ENCODE results near the gene FBXL22.

FBXL22 gene

DNA sequence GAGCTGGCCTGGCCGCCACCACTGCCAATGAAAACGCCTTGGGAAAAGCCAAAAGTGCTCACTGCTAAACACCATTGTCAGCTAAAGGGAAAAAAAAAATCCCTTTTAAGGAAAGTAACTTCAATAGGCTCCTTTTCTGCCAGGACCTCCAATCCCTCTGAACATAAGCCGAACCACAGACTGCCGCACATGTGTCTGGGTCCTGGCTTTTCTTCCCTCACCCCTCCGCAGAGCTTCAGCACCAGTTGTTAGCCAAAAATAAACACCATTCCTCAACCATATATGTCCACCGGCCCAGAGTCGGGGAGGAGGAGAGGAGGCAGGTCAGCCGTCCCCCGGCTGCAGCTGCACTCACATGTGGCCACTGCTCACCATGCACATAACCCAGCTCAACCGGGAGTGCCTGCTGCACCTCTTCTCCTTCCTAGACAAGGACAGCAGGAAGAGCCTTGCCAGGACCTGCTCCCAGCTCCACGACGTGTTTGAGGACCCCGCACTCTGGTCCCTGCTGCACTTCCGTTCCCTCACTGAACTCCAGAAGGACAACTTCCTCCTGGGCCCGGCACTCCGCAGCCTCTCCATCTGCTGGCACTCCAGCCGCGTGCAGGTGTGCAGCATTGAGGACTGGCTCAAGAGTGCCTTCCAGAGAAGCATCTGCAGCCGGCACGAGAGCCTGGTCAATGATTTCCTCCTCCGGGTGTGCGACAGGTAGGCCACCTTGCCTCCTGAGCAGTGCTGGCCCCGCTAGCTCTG, at the start of gene FBXL22:
TSS of gene FBXL22 (plus strand) at position 350 of the 753 bp plus-strand sequence. CDS start at position 356, 6 bp downstream.
- Histone ChIP-seq H3K36me3 (ENCODE audit: control insufficient read depth, insufficient read depth, low read length) (no peaks in the 10 kb centered on the region), H3K4me3 (ENCODE audit: low read length) (no peak within 1 kb of the TSS), H3K4me1 (ENCODE audit: control insufficient read depth, insufficient read depth, low read length) (peaks cover 32% of the 10 kb centered on the region), H3K9me3 (ENCODE audit: control insufficient read depth, low read length) (no peaks in the 10 kb centered on the region), H3K27me3 (ENCODE audit: control insufficient read depth, insufficient read depth, low read length) (no peaks in the 10 kb centered on the region), H3K9ac (ENCODE audit: low read length) (peak within 1 kb of the TSS; percentile 84)

DNA sequence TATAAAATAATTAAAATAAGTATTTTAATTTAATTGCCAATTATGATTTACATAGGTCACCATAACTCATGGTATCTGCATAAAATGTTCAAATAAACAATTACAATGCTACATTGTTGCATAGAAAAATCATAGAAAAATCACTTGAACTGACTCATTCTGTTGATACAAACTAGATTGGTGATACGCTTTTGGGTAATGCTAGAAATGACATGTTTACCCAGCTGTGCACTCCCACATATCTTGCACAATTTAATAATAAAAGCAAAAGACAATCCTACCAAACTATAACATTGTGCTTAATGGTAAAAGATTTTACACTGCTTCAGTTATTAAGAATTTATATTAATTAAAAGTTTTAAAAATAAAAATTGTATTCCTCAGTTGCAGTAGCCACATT, 45.8 kb upstream of the FBXL22 start:
- Histone ChIP-seq H3K4me3 (ENCODE audit: low read length) (no peak overlapping the region), H3K9me3 (ENCODE audit: control insufficient read depth, low read length) (no peaks in the 10 kb centered on the region), H3K36me3 (ENCODE audit: control insufficient read depth, insufficient read depth, low read length) (no peaks in the 10 kb centered on the region), H3K4me1 (ENCODE audit: control insufficient read depth, insufficient read depth, low read length) (peaks cover 11% of the 10 kb centered on the region), H3K9ac (ENCODE audit: low read length) (no peak overlapping the region), H3K27me3 (ENCODE audit: control insufficient read depth, insufficient read depth, low read length) (no peaks in the 10 kb centered on the region)

DNA sequence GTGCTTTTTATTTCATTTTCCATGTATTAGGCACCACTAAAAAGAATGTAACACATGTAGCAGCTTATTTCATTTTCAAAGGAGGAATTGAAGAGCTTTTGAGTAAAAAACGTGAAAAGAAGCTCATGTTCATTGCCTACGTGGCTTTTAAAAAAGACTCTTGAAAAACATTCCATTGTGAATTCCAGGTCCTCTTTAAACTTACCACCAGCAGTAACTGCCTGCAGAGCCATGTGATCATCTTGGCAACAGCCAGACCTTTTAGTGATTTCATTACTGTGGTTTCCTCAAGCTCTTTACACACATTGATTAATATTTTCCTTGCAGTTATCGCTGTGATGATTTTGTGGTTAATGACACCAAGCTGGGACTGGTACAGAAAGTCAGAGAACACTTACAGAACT, 43.8 kb upstream of the FBXL22 start:
- Histone ChIP-seq H3K9me3 (ENCODE audit: control insufficient read depth, low read length) (no peaks in the 10 kb centered on the region), H3K27me3 (ENCODE audit: control insufficient read depth, insufficient read depth, low read length) (no peaks in the 10 kb centered on the region), H3K36me3 (ENCODE audit: control insufficient read depth, insufficient read depth, low read length) (peaks cover 3% of the 10 kb centered on the region), H3K4me1 (ENCODE audit: control insufficient read depth, insufficient read depth, low read length) (peaks cover 11% of the 10 kb centered on the region), H3K9ac (ENCODE audit: low read length) (peak overlapping the region; percentile 11), H3K4me3 (ENCODE audit: low read length) (no peak overlapping the region)

GRCh38 chr15:63554337-63554927, 42.8 kb upstream of the FBXL22 start:
- peaks cover 3% of the 10 kb centered on the region for H3K36me3 ChIP-seq (ENCODE audit: control insufficient read depth, insufficient read depth, low read length)
- no peaks in the 10 kb centered on the region for H3K9me3 ChIP-seq (ENCODE audit: control insufficient read depth, low read length)
- H3K4me1 ChIP-seq (ENCODE audit: control insufficient read depth, insufficient read depth, low read length): peaks cover 11% of the 10 kb centered on the region
- no peak overlapping the region for H3K4me3 ChIP-seq (ENCODE audit: low read length)
- H3K27me3 ChIP-seq (ENCODE audit: control insufficient read depth, insufficient read depth, low read length): no peaks in the 10 kb centered on the region
- H3K9ac ChIP-seq (ENCODE audit: low read length): no peak overlapping the region

DNA sequence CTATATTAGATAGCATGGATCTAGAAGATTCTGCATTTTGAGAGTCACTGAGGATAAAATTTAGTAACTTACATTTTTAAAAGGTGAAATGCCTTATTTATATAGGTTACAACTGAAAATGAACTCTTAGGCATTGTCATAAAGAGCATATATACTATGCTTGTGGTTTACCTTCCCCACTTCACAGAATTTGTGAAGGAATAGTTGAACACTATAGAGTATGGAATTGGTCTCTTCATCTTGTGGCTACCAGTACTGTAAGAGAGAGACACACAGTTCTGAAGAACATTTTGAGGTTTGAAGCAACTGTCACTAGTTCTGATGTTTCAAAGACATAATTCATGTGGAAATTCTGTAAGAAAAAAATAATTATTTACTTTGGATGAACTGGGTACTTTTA, 41.7 kb upstream of the FBXL22 start:
- Histone ChIP-seq H3K4me3 (ENCODE audit: low read length) (no peak overlapping the region), H3K36me3 (ENCODE audit: control insufficient read depth, insufficient read depth, low read length) (peaks cover 3% of the 10 kb centered on the region), H3K4me1 (ENCODE audit: control insufficient read depth, insufficient read depth, low read length) (peaks cover 11% of the 10 kb centered on the region), H3K27me3 (ENCODE audit: control insufficient read depth, insufficient read depth, low read length) (no peaks in the 10 kb centered on the region), H3K9me3 (ENCODE audit: control insufficient read depth, low read length) (no peaks in the 10 kb centered on the region), H3K9ac (ENCODE audit: low read length) (no peak overlapping the region)

DNA sequence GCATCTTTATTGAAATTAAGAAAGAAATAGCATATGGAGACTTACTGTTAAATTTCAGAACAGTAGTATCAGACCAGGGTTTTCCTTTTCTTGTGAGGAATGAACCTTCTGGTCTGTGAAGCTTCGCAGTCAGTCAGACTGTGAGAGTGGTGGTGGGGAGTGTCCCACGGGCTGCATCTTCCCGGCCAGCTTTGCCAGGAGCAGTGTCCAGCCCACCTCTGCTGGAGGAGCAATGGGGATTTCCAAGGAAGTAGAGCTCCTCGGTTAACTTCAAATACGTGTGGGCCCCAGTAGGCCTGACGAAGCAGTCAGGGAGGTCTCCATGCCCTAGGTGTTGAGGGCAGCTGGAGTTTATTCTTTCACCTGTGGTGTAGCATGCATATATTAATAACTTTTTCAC, 40.9 kb upstream of the FBXL22 start:
- H3K4me3 ChIP-seq (ENCODE audit: low read length): no peak overlapping the region
- no peaks in the 10 kb centered on the region for H3K9me3 ChIP-seq (ENCODE audit: control insufficient read depth, low read length)
- H3K4me1 ChIP-seq (ENCODE audit: control insufficient read depth, insufficient read depth, low read length): peaks cover 11% of the 10 kb centered on the region
- no peak overlapping the region for H3K9ac ChIP-seq (ENCODE audit: low read length)
- H3K36me3 ChIP-seq (ENCODE audit: control insufficient read depth, insufficient read depth, low read length): peaks cover 3% of the 10 kb centered on the region
- no peaks in the 10 kb centered on the region for H3K27me3 ChIP-seq (ENCODE audit: control insufficient read depth, insufficient read depth, low read length)

DNA sequence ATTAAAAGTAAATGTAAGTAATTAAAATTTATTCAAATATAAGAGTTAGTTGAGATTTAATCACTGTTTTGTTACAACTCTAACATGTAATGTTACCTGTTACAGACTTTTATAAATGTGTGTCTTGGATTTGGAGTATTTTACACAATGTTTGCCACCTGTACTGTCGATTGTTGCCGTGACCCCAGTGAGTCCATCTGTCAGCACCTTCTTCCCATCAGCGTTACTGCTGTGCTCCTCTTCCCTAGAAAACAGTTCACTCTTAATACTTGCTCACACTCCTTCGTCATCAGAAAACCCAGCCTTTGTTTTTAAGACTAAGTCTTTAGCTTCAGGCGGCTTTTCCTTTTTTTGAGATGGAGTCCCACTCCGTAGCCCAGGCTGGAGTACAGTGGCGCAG, 40.5 kb upstream of the FBXL22 start:
- Histone ChIP-seq H3K4me3 (ENCODE audit: low read length) (no peak overlapping the region), H3K27me3 (ENCODE audit: control insufficient read depth, insufficient read depth, low read length) (no peaks in the 10 kb centered on the region), H3K4me1 (ENCODE audit: control insufficient read depth, insufficient read depth, low read length) (peaks cover 11% of the 10 kb centered on the region), H3K9me3 (ENCODE audit: control insufficient read depth, low read length) (no peaks in the 10 kb centered on the region), H3K36me3 (ENCODE audit: control insufficient read depth, insufficient read depth, low read length) (peaks cover 8% of the 10 kb centered on the region), H3K9ac (ENCODE audit: low read length) (no peak overlapping the region)

DNA sequence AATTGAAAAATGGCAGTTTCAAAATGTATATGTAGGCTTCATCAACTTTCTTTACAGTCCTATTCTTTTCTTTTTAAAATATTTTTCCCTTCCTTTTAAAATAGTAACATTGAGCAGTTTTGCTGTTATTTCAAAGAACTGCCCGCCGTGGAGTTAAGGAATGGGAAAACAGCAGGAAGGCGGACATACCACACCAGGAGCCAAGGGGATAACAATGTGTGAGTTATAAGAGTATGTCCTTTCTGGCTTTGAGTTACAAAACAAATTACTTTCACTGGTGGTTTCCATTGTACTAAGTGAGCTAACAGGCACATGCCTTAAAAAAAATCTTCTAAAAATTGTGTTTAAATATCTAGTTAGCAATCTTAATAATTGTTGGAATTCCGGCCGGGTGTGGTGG, 37.4 kb upstream of the FBXL22 start:
- Histone ChIP-seq H3K9ac (ENCODE audit: low read length) (no peak overlapping the region), H3K36me3 (ENCODE audit: control insufficient read depth, insufficient read depth, low read length) (peaks cover 10% of the 10 kb centered on the region), H3K27me3 (ENCODE audit: control insufficient read depth, insufficient read depth, low read length) (no peaks in the 10 kb centered on the region), H3K4me1 (ENCODE audit: control insufficient read depth, insufficient read depth, low read length) (peaks cover 5% of the 10 kb centered on the region), H3K9me3 (ENCODE audit: control insufficient read depth, low read length) (no peaks in the 10 kb centered on the region), H3K4me3 (ENCODE audit: low read length) (no peak overlapping the region)

DNA sequence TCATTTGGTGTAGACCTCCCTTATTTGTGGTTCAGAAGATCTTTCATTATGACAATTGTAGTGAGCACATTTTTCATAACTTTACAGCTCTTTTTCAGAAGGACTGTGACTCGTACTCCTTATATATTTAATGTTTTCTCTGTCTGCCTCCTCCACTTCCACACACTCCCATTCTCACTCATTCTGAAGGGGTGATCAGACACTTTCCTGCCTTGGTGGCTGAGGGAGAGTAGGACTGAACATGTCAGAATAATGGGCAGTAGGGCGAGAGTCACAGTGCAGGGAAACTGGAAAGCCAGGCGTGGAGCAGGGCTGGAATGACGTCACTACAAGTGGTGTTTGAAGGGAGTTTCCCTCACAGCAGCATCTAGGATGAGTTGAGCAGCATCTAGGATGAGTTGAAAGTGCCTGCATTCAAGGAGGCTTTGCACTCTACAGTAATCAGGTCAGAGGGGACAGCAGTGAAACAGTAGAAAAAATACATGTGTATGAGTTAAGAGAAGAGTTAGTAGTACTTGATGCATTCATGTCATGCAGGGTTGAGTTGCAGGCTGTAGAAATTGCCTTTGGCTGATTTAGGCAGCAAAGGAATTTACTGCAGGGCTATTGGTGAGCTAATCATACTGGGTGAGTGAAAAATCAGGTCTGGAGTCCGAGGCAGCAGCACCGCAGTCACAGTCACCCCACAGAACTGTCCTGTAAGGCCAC, 36.3 kb upstream of the FBXL22 start:
- H3K9me3 ChIP-seq (ENCODE audit: control insufficient read depth, low read length): no peaks in the 10 kb centered on the region
- no peak overlapping the region for H3K4me3 ChIP-seq (ENCODE audit: low read length)
- no peak overlapping the region for H3K9ac ChIP-seq (ENCODE audit: low read length)
- H3K4me1 ChIP-seq (ENCODE audit: control insufficient read depth, insufficient read depth, low read length): peaks cover 6% of the 10 kb centered on the region
- no peaks in the 10 kb centered on the region for H3K27me3 ChIP-seq (ENCODE audit: control insufficient read depth, insufficient read depth, low read length)
- H3K36me3 ChIP-seq (ENCODE audit: control insufficient read depth, insufficient read depth, low read length): peaks cover 10% of the 10 kb centered on the region

- no peak overlapping the region for H3K9ac ChIP-seq (ENCODE audit: low read length)
- no peak overlapping the region for H3K4me3 ChIP-seq (ENCODE audit: low read length)
- H3K4me1 ChIP-seq (ENCODE audit: control insufficient read depth, insufficient read depth, low read length): peaks cover 6% of the 10 kb centered on the region
- no peaks in the 10 kb centered on the region for H3K9me3 ChIP-seq (ENCODE audit: control insufficient read depth, low read length)
- peaks cover 7% of the 10 kb centered on the region for H3K36me3 ChIP-seq (ENCODE audit: control insufficient read depth, insufficient read depth, low read length)
- H3K27me3 ChIP-seq (ENCODE audit: control insufficient read depth, insufficient read depth, low read length): no peaks in the 10 kb centered on the region
These were observed 33.1 kb upstream of the FBXL22 start for GRCh38 chr15:63564093-63564492.

DNA sequence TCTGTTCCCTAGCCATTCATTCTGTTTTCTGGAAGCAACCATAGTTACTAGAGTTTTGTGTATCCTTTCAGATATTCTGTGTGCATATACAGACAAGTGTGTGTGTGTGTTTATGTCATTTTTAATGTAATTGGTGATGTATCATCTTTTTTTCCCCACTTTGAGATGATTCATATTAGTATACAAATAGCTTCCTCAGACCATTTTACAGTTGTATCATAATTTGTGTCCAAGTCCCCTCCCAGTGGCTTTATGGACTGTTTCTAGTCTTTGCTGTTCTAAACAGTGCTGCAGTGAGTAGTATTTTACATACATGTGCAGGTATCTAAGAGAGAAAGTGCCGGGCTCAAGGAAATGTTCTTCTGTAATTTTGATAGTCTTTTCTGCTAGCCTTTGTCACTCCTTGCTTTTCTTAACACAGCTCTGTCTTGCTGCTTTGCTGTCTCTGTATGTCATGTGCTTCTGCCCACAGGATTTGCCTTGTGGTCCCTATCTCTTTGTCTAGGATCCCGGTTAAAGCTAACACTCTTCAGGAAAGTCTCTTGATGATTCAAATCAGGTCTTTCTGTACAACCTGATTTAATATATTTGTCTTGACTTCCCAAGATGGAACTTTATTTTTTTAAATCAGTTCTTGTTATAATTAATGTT, 31.5 kb upstream of the FBXL22 start:
- H3K36me3 ChIP-seq (ENCODE audit: control insufficient read depth, insufficient read depth, low read length): peaks cover 7% of the 10 kb centered on the region
- H3K9ac ChIP-seq (ENCODE audit: low read length): no peak overlapping the region
- H3K4me3 ChIP-seq (ENCODE audit: low read length): no peak overlapping the region
- peaks cover 6% of the 10 kb centered on the region for H3K4me1 ChIP-seq (ENCODE audit: control insufficient read depth, insufficient read depth, low read length)
- H3K9me3 ChIP-seq (ENCODE audit: control insufficient read depth, low read length): no peaks in the 10 kb centered on the region
- H3K27me3 ChIP-seq (ENCODE audit: control insufficient read depth, insufficient read depth, low read length): no peaks in the 10 kb centered on the region
